Measurements from ENCODE around the gene ADGRV1.

The ADGRV1 gene

GRCh38 chr5:91123291-91123690, 564.7 kb downstream of the ADGRV1 start:
- no peak for DNase-seq

- DNase-seq = no peak
Observed at GRCh38 chr5:91123901-91124300, 565.3 kb downstream of the ADGRV1 start.

GRCh38 chr5:91125916-91126315, 567.3 kb downstream of the ADGRV1 start:
- DNase-seq = no peak

GRCh38 chr5:91126448-91126847, 567.9 kb downstream of the ADGRV1 start:
- no peak for DNase-seq

GRCh38 chr5:91126888-91127287, 568.3 kb downstream of the ADGRV1 start:
- DNase-seq = no peak

- DNase-seq = no peak
Observed at GRCh38 chr5:91127456-91128081, 569.0 kb downstream of the ADGRV1 start.

- DNase-seq = no peak
Observed at GRCh38 chr5:91128604-91129003, 570.0 kb downstream of the ADGRV1 start.

- DNase-seq = no peak
Observed at GRCh38 chr5:91129748-91130147, 571.2 kb downstream of the ADGRV1 start.

GRCh38 chr5:91130759-91131158, 572.2 kb downstream of the ADGRV1 start:
- DNase-seq = no peak

- DNase-seq = no peak
Observed at GRCh38 chr5:91132550-91132949, 574.0 kb downstream of the ADGRV1 start.

GRCh38 chr5:91133183-91133582, 574.6 kb downstream of the ADGRV1 start:
- no peak for DNase-seq

- DNase-seq = no peak
Observed at GRCh38 chr5:91135475-91136248, 577.1 kb downstream of the ADGRV1 start.

- no peak for DNase-seq
Observed at GRCh38 chr5:91136271-91136670, 577.7 kb downstream of the ADGRV1 start.

- no peak for DNase-seq
Observed at GRCh38 chr5:91137647-91138046, 579.0 kb downstream of the ADGRV1 start.

- DNase-seq = no peak
Observed at GRCh38 chr5:91139572-91140200, 581.1 kb downstream of the ADGRV1 start.

GRCh38 chr5:91140657-91141056, 582.1 kb downstream of the ADGRV1 start:
- no peak for DNase-seq

- no peak for DNase-seq
Observed at GRCh38 chr5:91141642-91142041, 583.0 kb downstream of the ADGRV1 start.

- DNase-seq = no peak
Observed at GRCh38 chr5:91142386-91142785, 583.8 kb downstream of the ADGRV1 start.

- DNase-seq = no peak
Observed at GRCh38 chr5:91142819-91143218, 584.2 kb downstream of the ADGRV1 start.

- no peak for DNase-seq
Observed at GRCh38 chr5:91143840-91144239, 585.2 kb downstream of the ADGRV1 start.

- no peak for DNase-seq
Observed at GRCh38 chr5:91144491-91145332, 586.1 kb downstream of the ADGRV1 start.

GRCh38 chr5:91145333-91145620, 586.7 kb downstream of the ADGRV1 start:
- no peak for DNase-seq

GRCh38 chr5:91146230-91146629, 587.6 kb downstream of the ADGRV1 start:
- no peak for DNase-seq
